Erythroblast (primary cell): ENCODE results near the gene AP5B1.

Experiments
- DNase-seq, 2 experiments: peaks; one replicate each; lab custom pipeline; 2025; lab: John Stamatoyannopoulos, UW
- GATA1 ChIP-seq: IDR thresholded peaks from 2 replicates; pipeline ENCODE4 v1.6.1; 2011; ENCODE audit warnings: low read depth, mild to moderate bottlenecking, control low read depth, low read length, moderate library complexity
- POLR2A ChIP-seq: IDR thresholded peaks from 2 replicates; pipeline ENCODE4 v1.6.1; 2011; ENCODE audit warnings: mild to moderate bottlenecking, low read length

Gene AP5B1

DNA sequence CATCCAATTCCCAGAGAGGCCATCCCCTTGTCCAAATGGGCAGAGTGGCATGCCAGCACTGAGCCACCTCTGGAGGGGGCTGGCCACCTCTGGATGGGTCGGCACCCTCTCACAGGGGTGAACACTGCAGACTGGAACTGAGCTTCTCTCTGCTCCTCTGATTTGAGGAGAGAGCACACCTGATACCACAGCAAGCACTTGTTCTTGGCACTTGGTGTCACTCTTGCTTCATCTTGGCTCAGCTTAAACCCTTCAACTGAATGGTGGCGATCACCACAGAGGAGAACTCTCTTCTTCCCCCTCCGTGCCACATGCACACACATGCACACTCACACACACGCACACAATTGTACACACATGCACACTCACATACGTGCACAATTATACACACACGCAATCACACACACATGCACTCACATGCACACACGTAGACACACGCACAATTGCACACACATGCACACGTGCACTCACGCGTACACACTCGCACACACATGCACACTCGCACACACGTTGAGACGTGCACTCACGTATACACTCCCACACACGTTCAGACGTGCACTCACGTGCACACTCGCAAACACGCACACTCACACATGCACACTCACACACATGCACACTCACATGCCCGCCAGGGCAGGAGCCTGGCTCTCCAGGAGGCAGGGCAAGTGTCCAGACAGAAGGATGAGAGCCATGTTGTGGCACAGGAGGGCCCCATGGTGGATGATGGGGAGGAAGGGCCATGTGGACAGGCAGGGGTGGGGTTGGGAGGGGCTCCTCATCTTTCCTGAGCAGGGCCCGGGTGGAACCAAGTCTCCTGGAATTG is 29.5 kb upstream of the AP5B1 start:
- DNase-seq: peak in 1 of 2 experiments; percentile 24
- TF ChIP-seq POLR2A (no peak), GATA1 (no peak)

DNA sequence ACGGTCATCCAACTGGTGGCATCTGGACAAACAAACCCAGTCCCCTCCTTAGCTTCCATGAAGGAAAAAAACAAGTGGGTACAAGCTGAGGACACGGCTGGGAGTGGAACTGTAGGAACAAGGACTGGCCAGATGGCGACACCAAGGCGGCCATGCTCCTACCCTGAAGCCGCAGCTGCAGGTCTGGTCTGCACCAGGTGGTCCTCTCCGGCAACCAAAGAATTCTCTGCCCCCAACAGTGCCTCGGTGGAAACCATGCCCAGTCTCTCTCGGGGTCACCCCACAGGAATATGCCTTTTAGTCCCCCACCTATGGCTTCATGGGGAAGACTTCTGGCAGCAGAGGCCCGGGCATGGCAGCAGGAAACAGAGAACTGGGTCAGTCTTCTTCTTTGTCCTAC is 28.7 kb upstream of the AP5B1 start:
- TF ChIP-seq POLR2A (no peak), GATA1 (no peak)
- no peak for DNase-seq

DNA sequence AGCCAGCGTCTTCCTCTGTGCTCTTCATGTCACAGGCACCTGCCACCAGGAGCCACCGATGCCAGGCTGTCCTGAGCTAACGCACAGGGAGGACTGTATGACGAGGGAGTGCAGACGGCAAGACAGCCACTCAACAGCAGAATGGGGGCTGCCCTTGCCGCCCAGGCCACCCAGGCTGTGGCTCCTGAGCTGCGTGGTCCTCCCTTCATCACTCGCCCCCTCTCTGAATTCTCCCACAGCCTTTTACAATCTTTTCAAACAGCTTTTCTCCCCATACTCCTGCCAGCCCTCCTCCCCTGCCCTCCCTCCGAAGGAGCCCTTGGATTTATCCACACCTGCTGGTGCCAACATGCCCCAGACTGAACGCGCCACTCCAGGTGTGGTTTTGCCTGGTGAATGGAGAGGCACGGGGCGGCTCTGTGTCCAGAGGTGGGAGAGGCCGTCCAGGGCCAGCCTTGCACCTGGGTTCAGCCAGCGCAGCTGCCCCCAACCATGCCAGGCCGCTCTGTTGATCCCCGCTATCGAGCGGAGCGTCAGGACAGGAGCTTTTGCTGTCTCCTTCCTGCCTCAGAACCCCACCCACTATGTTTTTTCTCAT is 28.1 kb upstream of the AP5B1 start:
- no peak for TF ChIP-seq POLR2A
- no peak for TF ChIP-seq GATA1
- DNase-seq: no peak

DNA sequence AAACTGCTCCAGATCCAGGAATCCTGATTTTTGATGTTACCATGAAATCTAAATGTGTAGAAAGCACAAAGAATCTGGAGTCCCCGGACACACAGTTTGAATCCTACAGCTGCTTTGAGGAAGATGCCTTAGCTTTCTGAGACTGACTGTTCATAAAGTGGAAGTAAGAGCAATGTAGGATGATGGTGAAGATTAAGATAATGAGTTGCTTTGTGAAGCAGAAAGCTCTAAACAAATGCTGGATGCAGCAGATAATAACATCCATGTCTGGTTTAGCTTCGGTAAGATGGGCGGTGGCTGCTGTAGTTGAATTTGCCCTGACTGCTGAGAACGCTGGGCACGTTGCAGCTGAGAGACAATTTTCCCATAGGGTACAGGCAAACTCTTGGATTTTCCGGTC is 26.2 kb upstream of the AP5B1 start:
- peak in 1 of 2 experiments; percentile 23 for DNase-seq
- no peak for TF ChIP-seq GATA1
- TF ChIP-seq POLR2A: no peak

DNA sequence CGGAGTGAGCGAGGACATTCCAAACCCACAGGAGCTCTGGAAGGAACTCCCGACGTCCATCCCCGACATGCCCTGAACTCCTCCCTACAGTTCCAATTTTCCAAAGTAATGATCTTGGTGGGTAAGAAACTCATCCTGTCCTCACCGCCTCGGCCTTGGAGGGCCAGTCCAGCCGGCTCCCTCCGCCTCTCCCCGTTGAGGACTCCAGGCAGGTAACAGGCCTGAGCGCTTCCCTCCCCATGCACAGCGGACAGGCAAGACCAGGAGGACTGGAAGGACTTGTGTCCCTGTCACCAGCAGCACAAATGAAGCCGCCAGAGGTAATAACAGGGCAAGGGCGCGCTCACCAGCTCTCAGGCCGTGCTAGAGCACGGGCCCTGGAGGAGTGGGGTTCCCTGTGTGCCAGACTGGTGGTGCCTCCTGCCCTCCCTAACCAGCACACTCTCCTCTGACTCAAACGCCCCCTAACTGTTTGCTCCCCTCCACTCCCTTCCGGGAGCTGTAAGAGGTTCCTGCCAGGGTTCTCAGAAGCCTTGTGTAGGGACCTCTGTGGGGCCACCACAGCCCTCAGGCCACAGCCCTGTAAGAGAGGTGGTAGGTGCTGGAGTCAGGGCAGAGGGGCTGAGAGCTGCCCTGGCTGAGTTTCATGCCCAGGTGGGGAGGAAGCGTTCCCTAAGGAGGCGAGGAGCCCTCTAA is 23.2 kb upstream of the AP5B1 start:
- DNase-seq: no peak
- TF ChIP-seq POLR2A: no peak
- TF ChIP-seq GATA1: no peak

DNA sequence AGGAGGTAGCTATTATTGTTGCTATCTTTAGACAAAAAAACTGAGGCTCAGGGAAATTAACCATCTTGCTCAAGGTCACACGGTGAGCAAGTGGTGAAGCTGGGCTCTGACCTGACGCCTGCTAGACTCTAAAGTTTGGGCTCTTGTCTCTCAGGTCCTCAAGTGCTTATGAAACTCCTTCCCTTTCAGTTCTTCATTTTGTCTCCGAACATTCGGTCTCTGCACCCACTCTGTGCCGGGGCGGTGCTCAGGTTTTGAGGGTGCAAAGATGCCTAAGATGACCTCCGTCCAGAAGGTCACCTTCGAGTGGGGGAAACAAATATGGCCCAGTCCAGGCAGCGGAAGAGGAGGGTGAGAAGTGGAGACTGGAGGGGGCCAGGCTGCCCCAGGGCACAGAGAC is 22.1 kb upstream of the AP5B1 start:
- DNase-seq: no peak
- no peak for TF ChIP-seq POLR2A
- TF ChIP-seq GATA1: no peak

DNA sequence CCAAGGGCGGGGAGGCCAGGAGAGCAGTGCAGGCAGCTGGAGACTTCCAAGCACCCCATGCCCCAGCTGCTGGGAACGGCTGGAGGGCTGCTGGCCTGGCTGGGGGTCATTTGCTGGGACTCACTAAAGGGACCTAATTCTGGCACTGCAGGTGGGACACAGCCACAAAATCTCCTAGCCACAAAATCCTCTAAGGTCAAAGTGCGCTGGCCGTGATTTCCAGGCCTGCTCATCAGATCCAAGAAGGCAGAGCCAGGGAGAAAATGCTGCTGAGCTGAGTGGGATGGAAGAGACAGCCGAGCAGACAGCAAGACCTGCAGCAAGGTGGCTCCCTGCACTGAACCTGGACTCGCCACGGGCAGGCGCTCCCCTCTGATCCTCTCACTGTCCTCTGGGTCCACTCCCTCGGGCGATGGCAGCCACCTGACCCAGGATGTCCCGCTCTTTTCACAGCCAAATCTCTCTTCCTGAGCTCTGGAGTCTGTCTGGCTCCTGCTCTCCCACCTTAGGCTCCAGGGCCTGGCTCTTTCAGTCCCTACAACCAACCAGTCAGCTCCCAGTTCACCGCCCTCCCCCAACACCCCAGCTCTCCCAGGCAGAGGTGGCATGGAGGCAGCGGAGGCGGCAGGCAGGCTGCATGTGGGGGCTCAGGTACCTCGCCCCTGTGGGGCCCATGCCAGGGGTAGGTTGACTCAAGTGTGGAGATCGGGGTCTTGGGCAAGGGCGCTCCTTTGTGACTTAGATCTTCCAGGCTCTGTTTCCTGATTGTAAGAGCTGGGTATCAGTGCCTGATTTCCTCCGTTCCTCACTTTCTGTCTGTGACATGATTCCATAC is 20.6 kb upstream of the AP5B1 start:
- DNase-seq: no peak

DNA sequence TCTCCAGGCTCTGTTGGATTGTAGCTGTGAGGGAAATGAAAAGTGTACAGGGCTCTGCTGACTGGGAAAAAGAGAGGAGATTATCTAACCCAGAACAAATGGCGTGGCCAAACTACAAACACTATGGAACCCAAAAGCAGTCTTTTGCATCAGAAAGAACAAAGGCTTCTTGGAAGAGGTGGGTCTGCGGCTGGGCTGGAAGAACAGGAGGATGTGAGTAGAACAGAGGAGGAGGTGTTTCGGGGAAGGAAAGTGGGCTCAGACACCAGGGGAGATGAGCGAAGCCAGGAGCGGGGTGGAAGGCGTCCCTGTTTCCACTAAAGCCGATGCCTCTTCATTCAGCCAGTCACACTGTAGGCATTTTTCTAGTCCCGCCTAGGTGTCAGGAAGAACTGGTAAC is 18.1 kb upstream of the AP5B1 start:
- no peak for TF ChIP-seq GATA1
- DNase-seq: no peak

More for the DNA sequence above, 20.6 kb upstream of the AP5B1 start:
- no peak for TF ChIP-seq GATA1

DNA sequence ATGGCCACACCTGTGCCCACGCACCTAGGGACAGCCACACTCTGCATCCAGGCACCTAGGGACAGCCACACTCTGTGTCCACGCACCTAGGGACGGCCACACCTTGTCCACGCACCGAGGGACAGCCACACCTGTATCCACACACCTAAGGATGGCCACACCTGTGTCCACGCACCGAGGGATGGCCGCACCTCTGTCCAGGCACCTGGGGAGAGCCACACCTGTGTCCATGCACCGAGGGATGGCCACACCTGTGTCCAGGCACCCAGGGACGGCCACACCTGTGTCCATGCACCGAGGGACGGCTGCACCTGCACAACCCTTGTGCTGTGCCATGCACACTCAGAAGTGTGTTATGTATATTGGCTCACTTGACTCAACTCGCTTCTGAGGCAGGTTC is 16.9 kb upstream of the AP5B1 start:
- TF ChIP-seq GATA1 (no peak), POLR2A (no peak)

DNA sequence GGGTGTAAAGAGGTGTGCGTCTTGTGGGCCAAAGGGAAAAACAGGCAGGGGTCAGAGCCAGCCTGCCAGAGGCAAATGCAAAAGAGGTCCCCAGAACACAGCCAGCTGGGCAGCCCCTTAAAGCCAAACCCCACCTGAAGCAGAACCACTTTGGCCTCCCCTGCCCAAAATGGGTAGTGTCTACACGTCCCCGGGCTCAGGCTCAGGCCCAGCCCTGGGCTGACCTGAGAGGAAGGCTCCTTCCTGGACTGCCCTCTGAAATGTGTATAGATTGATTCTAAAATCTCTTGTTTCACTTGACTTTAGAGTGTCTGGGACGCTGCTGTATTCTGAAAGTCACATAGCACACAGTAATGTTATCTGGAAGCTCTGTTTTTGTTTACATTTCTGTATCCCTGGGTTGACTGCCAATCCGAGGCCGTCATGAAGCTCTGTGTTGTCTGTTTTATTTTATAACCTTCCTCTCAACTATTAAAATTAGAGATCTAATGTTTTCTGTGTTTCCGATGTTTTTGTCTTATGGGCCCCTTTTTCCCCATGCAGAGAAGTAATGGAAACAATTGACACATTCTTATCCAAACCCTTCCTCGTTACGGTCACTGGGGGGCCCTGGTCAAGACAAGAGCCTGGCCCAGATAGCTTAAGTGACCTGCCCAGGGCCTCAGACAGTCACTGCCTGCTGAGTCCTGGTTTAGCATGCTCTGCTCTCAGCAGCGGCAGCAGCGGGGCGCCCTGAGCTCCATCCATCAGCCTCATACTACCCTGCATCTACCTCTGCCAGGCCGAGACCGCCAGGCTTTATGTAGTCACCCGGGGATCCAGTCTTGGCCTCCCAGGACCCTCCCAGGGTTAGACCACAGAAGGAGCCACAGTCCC is 16.2 kb upstream of the AP5B1 start:
- no peak for DNase-seq
- TF ChIP-seq GATA1 (no peak), POLR2A (no peak)

More for the DNA sequence above, 16.9 kb upstream of the AP5B1 start:
- DNase-seq: no peak

DNA sequence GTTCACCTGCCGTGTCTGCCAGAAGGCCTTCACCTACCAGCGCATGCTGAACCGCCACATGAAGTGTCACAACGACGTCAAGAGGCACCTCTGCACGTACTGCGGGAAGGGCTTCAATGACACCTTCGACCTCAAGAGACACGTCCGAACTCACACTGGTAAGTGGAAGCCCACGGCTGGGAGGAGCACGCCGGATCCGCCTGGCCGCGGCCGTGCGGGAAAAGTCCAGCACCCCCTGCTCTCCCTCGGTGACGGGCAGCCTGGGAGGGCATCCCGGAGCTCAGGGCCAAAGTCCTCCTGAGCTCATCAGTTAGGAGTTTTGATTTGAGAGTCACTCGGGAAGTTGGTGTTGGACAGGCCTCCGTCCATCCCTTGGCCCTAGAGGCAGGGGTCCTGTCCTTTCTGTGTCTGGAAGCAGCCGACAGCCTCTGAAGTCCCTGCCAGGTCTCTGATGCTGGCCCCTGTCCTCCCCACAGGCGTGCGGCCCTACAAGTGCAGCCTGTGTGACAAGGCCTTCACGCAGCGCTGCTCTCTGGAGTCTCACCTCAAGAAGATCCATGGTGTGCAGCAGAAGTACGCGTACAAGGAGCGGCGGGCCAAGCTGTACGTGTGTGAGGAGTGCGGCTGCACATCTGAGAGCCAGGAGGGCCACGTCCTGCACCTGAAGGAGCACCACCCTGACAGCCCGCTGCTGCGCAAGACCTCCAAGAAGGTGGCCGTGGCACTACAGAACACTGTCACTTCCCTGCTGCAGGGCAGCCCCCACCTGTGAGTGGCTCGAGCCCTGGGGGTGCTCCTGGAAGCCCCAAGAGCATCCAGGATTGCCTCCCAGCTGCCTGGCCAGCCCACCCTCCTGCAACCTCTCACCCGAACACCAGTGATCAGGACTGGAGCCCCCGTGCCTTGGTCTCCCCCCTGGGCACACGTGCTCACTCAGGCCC is 14.1 kb upstream of the AP5B1 start:
- no peak for TF ChIP-seq GATA1
- DNase-seq: no peak
